Measurements from ENCODE around the gene CELA3B. TPM values are rescaled to one million over a fixed set of nuclear protein-coding genes. Genes with fewer than 3 reads are reported as not detected.
A peak's percentile ranks its signal among the peaks of the same experiment; 100 is the strongest.

CELA3B gene
- total and polyA plus RNA-seq, 2 donors (not counting 1 experiment from before 2014, with no cell fraction given): not detected

- Histone ChIP-seq H2AFZ (ENCODE audit: low read length) (peak overlapping the region; percentile 17), H3K9ac (ENCODE audit: insufficient read depth, low read length) (no peak overlapping the region), H3K4me2 (ENCODE audit: extremely low read depth, insufficient read depth, low read length) (no peak overlapping the region), H3K4me1 (ENCODE audit: control insufficient read depth, extremely low read depth, insufficient read depth, low read length) (peaks cover 4% of the 10 kb centered on the region), H3K36me3 (ENCODE audit: control insufficient read depth, insufficient read depth, low read length) (no peaks in the 10 kb centered on the region), H3K27ac (ENCODE audit: insufficient read depth, low read length) (no peak overlapping the region), H3K79me2 (ENCODE audit: control insufficient read depth, insufficient read depth, low read length) (no peaks in the 10 kb centered on the region), H3K4me3 (replicated peaks in 1 of 4; ENCODE audit: control extremely low read depth in 1 of 4, insufficient read depth in 1 of 4, low read depth in 3 of 4, low read length in 4 of 4) (no peak overlapping the region), H3K9me3 (ENCODE audit: control insufficient read depth, insufficient read depth, low read depth, low read length) (no peaks in the 10 kb centered on the region), H3K27me3 (ENCODE audit: control insufficient read depth, insufficient read depth, low read length) (no peaks in the 10 kb centered on the region), H4K20me1 (ENCODE audit: control insufficient read depth, extremely low read depth, insufficient read depth, low read length) (no peaks in the 10 kb centered on the region)
- TF ChIP-seq EZH2 (IDR thresholded peaks at IDR 0.05; ENCODE audit: low read length, missing control alignments): no peak
- TF ChIP-seq CTCF (conservative IDR thresholded peaks at IDR 0.05 in 1 of 2, IDR thresholded peaks at IDR 0.05 in 1 of 2; ENCODE audit: low read depth in 1 of 2, low read length in 2 of 2): no peak
- no peak for DNase-seq (ENCODE audit: low read depth in 2 of 2)
These were observed 60.7 kb downstream of the CELA3B start for GRCh38 chr1:22037520-22037919.

- H2AFZ ChIP-seq (ENCODE audit: low read length): no peak overlapping the region
- no peaks in the 10 kb centered on the region for H4K20me1 ChIP-seq (ENCODE audit: control insufficient read depth, extremely low read depth, insufficient read depth, low read length)
- H3K4me2 ChIP-seq (ENCODE audit: extremely low read depth, insufficient read depth, low read length): no peak overlapping the region
- H3K4me3 ChIP-seq (replicated peaks in 1 of 4; ENCODE audit: control extremely low read depth in 1 of 4, insufficient read depth in 1 of 4, low read depth in 3 of 4, low read length in 4 of 4): no peak overlapping the region
- no peaks in the 10 kb centered on the region for H3K27me3 ChIP-seq (ENCODE audit: control insufficient read depth, insufficient read depth, low read length)
- no peaks in the 10 kb centered on the region for H3K79me2 ChIP-seq (ENCODE audit: control insufficient read depth, insufficient read depth, low read length)
- H3K36me3 ChIP-seq (ENCODE audit: control insufficient read depth, insufficient read depth, low read length): no peaks in the 10 kb centered on the region
- H3K9ac ChIP-seq (ENCODE audit: insufficient read depth, low read length): no peak overlapping the region
- H3K27ac ChIP-seq (ENCODE audit: insufficient read depth, low read length): no peak overlapping the region
- DNase-seq (ENCODE audit: low read depth in 2 of 2): peak in 1 of 2 donors; percentile 43
- peaks cover 4% of the 10 kb centered on the region for H3K4me1 ChIP-seq (ENCODE audit: control insufficient read depth, extremely low read depth, insufficient read depth, low read length)
- no peak for TF ChIP-seq EZH2 (IDR thresholded peaks at IDR 0.05; ENCODE audit: low read length, missing control alignments)
- no peak for TF ChIP-seq CTCF (conservative IDR thresholded peaks at IDR 0.05 in 1 of 2, IDR thresholded peaks at IDR 0.05 in 1 of 2; ENCODE audit: low read depth in 1 of 2, low read length in 2 of 2)
- H3K9me3 ChIP-seq (ENCODE audit: control insufficient read depth, insufficient read depth, low read depth, low read length): no peaks in the 10 kb centered on the region
These were observed 61.2 kb downstream of the CELA3B start for GRCh38 chr1:22038036-22038435.

Other genes with a start within 250 kb of the CELA3B start
- gene USP48, start 193.9 kb upstream of the CELA3B start, total RNA-seq: 34.9 and 45.6 TPM in 2 replicates
- gene USP48, start 193.9 kb upstream of the CELA3B start, polyA plus RNA-seq: 28.6 and 34.1 TPM in 2 replicates
- gene LDLRAD2, start 164.8 kb upstream of the CELA3B start, total RNA-seq: under 0.01 TPM in 1 of 2 replicates, not detected in the other
- 0.03 TPM in 1 of 2 replicates, not detected in the other for gene LDLRAD2, start 164.8 kb upstream of the CELA3B start, polyA plus RNA-seq
- gene HSPG2, start 39.7 kb upstream of the CELA3B start, total RNA-seq: 49.8 and 88.4 TPM in 2 replicates
- gene HSPG2, start 39.7 kb upstream of the CELA3B start, polyA plus RNA-seq: 21.2 and 40.7 TPM in 2 replicates
- gene CELA3A, start 24.6 kb downstream of the CELA3B start, total RNA-seq: not detected in 2 replicates
- gene CELA3A, start 24.6 kb downstream of the CELA3B start, polyA plus RNA-seq: not detected in 2 replicates
- gene CDC42, start 75.7 kb downstream of the CELA3B start, total RNA-seq: 143 and 325 TPM in 2 replicates
- gene CDC42, start 75.7 kb downstream of the CELA3B start, polyA plus RNA-seq: 400 and 446 TPM in 2 replicates
- under 0.01 TPM in 1 of 2 replicates, not detected in the other for gene WNT4, start 166.1 kb downstream of the CELA3B start, total RNA-seq
- gene WNT4, start 166.1 kb downstream of the CELA3B start, polyA plus RNA-seq: not detected in 2 replicates